Fibroblast of lung (primary cell): Measurements from ENCODE around the gene PLEKHA7.

Source experiments
- EZH2 ChIP-seq: IDR thresholded peaks from 2 replicates; pipeline ENCODE4 v1.5.1; 2012; ENCODE audit warnings: low read length, control low read depth, mild to moderate bottlenecking; ENCODE audit errors: missing control alignments
- TF ChIP-seq, protein P1 (sequence below), 2 donors: IDR thresholded peaks in 1 of 2; conservative IDR thresholded peaks in 1 of 2; 1 replicate in 1 of 2; 2 replicates in 1 of 2; pipeline ENCODE4 v1.5.1; 2011 to 2012; ENCODE audit warnings: low read length in 2 of 2, control low read depth in 1 of 2, inconsistent platforms in 1 of 2, low read depth in 1 of 2, mild to moderate bottlenecking in 1 of 2

DNA sequence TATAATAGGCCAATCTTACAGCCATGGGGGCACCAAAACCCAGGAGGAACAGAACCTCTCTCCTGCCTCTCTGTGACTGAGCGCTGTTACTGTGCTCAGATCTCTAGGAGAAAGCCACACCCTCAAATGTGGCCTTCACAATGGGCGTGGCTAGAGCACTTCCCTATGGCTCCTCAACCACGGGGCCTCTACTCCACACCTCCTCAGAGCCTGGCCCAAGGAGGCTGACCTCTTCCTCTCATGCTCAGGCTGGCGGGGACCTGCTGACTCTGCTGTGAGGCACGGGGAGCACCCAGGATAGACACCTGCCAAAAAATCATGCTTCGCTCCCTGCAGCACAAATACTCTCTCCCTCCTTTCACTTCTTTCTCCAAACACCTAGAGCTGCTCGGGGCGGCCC is 234.8 kb downstream of the PLEKHA7 start:
- TF ChIP-seq, protein P1, sequence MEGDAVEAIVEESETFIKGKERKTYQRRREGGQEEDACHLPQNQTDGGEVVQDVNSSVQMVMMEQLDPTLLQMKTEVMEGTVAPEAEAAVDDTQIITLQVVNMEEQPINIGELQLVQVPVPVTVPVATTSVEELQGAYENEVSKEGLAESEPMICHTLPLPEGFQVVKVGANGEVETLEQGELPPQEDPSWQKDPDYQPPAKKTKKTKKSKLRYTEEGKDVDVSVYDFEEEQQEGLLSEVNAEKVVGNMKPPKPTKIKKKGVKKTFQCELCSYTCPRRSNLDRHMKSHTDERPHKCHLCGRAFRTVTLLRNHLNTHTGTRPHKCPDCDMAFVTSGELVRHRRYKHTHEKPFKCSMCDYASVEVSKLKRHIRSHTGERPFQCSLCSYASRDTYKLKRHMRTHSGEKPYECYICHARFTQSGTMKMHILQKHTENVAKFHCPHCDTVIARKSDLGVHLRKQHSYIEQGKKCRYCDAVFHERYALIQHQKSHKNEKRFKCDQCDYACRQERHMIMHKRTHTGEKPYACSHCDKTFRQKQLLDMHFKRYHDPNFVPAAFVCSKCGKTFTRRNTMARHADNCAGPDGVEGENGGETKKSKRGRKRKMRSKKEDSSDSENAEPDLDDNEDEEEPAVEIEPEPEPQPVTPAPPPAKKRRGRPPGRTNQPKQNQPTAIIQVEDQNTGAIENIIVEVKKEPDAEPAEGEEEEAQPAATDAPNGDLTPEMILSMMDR (conservative IDR thresholded peaks at IDR 0.05 in 1 of 2, IDR thresholded peaks at IDR 0.05 in 1 of 2; ENCODE audit: low read depth in 1 of 2, low read length in 2 of 2), result no peak
- no peak for TF ChIP-seq EZH2
